Neutrophil (primary cell): Measurements from ENCODE around the gene RNU1-3.
"Not testable (repeated sequence)": the region's sequence is repeated elsewhere in the genome, so short reads cannot be mapped to it uniquely, and the experiment has no call there.

ENCODE experiments used
- H3K27ac ChIP-seq: fragments of 200-600 bp; sonication (generic); 2 replicates; pipeline ENCODE4 v1.5.1; 2016; ENCODE audit warnings: mild to moderate bottlenecking, moderate library complexity
- H3K27me3 ChIP-seq: fragments of 200-600 bp; sonication (generic); 2 replicates; pipeline ENCODE4 v1.6.0; 2016; ENCODE audit warnings: mild to moderate bottlenecking
- H3K36me3 ChIP-seq: fragments of 200-600 bp; sonication (generic); 2 replicates; pipeline ENCODE4 v1.5.1; 2017
- H3K4me1 ChIP-seq, 2 experiments: fragments of 200-600 bp in 1 of 2; sonication (generic) in 1 of 2; 1 replicate in 1 of 2; 2 replicates in 1 of 2; pipeline versions ENCODE4 v1.5.1 to v1.6.1; 2013 to 2016; ENCODE audit warnings: low read depth in 1 of 2, low read length in 1 of 2, mild to moderate bottlenecking in 1 of 2, moderate library complexity in 1 of 2; ENCODE audit not compliant: control insufficient read depth in 1 of 2, insufficient read depth in 1 of 2
- H3K4me3 ChIP-seq, 2 experiments: fragments of 200-600 bp in 1 of 2; sonication (generic) in 1 of 2; 1 replicate in 1 of 2; 2 replicates in 1 of 2; pipeline ENCODE4 v1.5.1; 2013 to 2016; ENCODE audit warnings: low read depth in 1 of 2, low read length in 1 of 2, mild to moderate bottlenecking in 1 of 2, moderate library complexity in 1 of 2
- H3K9me3 ChIP-seq: fragments of 200-600 bp; sonication (generic); 2 replicates; pipeline ENCODE4 v1.5.1; 2016
- CTCF ChIP-seq: fragments of 200-600 bp; sonication (generic); IDR thresholded peaks from 2 replicates; pipeline ENCODE4 v1.5.1; 2016; ENCODE audit warnings: antibody characterized with exemption

Gene RNU1-3

GRCh38 chr1:16635959-16636358 lies 30.8 kb downstream of the RNU1-3 start:
- H3K4me3 ChIP-seq, H3K27me3 ChIP-seq, H3K9me3 ChIP-seq, H3K27ac ChIP-seq, H3K4me1 ChIP-seq: not testable (repeated sequence)
- peaks cover 51% of the 10 kb centered on the region for H3K36me3 ChIP-seq

DNA sequence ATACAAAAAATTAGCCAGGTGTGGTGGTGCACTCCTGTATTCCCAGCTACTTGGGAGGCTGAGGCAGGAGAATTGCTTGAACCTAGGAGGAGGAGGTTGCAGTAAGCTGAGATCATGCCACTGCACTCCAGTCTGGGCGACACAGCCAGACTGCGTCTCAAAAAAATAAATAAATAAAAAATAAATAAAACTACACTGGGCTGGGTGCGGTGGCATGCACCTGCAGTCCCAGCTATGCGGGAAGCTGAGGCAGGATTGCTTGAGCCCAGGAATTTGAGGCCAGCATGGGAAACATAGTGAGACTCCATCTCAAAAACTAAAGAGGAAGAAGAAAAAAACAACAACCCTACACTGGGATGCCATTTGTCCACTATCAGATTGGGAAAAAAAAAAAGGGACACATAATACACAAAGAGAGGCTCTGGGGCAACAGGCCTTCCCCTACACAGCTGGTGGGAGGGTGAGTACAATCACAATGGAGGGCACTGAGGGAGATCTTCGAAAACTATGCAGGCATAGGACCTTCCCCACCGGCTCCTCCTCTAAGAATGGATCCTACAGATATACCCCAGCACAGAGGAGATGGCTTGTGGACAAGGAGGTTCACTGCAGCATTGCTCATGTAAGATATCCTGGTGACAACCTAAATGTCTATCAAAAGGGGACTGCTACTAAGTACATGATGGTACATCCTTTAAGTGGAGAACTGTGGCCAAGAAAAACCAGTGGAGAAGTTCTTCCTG lies 33.0 kb downstream of the RNU1-3 start:
- not testable (repeated sequence) for H3K27me3 ChIP-seq, H3K4me1 ChIP-seq, H3K27ac ChIP-seq, H3K9me3 ChIP-seq, H3K4me3 ChIP-seq
- H3K36me3 ChIP-seq = peaks cover 64% of the 10 kb centered on the region

GRCh38 chr1:16632044-16632850 lies 34.5 kb downstream of the RNU1-3 start:
- not testable (repeated sequence) for H3K4me3 ChIP-seq, H3K27me3 ChIP-seq, H3K4me1 ChIP-seq, H3K27ac ChIP-seq, H3K9me3 ChIP-seq
- H3K36me3 ChIP-seq = peaks cover 78% of the 10 kb centered on the region

GRCh38 chr1:16631248-16632043 lies 35.3 kb downstream of the RNU1-3 start:
- Histone ChIP-seq H3K36me3 (peaks cover 84% of the 10 kb centered on the region), H3K9me3 (no peaks in the 10 kb centered on the region), H3K27ac (no peak overlapping the region), H3K4me3 (no peak overlapping the region), H3K27me3 (no peaks in the 10 kb centered on the region), H3K4me1 (no peaks in the 10 kb centered on the region)
- no peak for TF ChIP-seq CTCF

GRCh38 chr1:16630661-16631247 lies 36.0 kb downstream of the RNU1-3 start:
- TF ChIP-seq CTCF = no peak
- no peak overlapping the region for H3K27ac ChIP-seq
- peaks cover 90% of the 10 kb centered on the region for H3K36me3 ChIP-seq
- H3K4me1 ChIP-seq = no peaks in the 10 kb centered on the region
- H3K27me3 ChIP-seq = no peaks in the 10 kb centered on the region
- H3K4me3 ChIP-seq = no peak overlapping the region
- no peaks in the 10 kb centered on the region for H3K9me3 ChIP-seq

- not testable (repeated sequence) for H3K9me3 ChIP-seq, H3K27me3 ChIP-seq, H3K4me1 ChIP-seq, H3K27ac ChIP-seq, H3K4me3 ChIP-seq
- peaks cover 97% of the 10 kb centered on the region for H3K36me3 ChIP-seq
Observed at GRCh38 chr1:16629916-16630530, 36.7 kb downstream of the RNU1-3 start.
